H1 (cell line): ENCODE measurements around the gene COL1A1. TPM values are rescaled to one million over a fixed set of nuclear protein-coding genes. Genes with fewer than 3 reads are reported as not detected.
A peak's percentile ranks its signal among the peaks of the same experiment; 100 is the strongest.

ENCODE experiments used
- CEBPB ChIP-seq: IDR thresholded peaks from 2 replicates; pipeline ENCODE4 v1.6.1; 2012; ENCODE audit warnings: low read depth, low read length
- RAD21 ChIP-seq, 2 experiments: IDR thresholded peaks in 1 of 2; conservative IDR thresholded peaks in 1 of 2; 2 replicates each; pipeline ENCODE4 v1.6.1; 2011; ENCODE audit warnings: low read depth in 2 of 2, low read length in 2 of 2, improper control_type of control experiment in 1 of 2, inconsistent platforms in 1 of 2, mild to moderate bottlenecking in 1 of 2, moderate library complexity in 1 of 2
- SIN3A ChIP-seq, 2 experiments: IDR thresholded peaks in 1 of 2; conservative IDR thresholded peaks in 1 of 2; 2 replicates each; pipeline ENCODE4 v1.6.1; 2011 to 2012; ENCODE audit warnings: low read length in 2 of 2, improper control_type of control experiment in 1 of 2, low read depth in 1 of 2, mild to moderate bottlenecking in 1 of 2
- ZNF274 ChIP-seq: IDR thresholded peaks from 2 replicates; pipeline ENCODE4 v1.7.0; 2012; ENCODE audit warnings: low read length, borderline replicate concordance; ENCODE audit errors: extremely low read depth
- polyA plus RNA-seq, 7 experiments: library from polyadenylated mRNA; depleted of rRNA in 3 of 7; stranded (reverse) in 5 of 7; unstranded in 2 of 7; fragments of >200 nt in 5 of 7; fragments of 200-250 nt in 2 of 7; gene quantifications; 1 replicate in 5 of 7; 2 replicates in 1 of 7; 4 replicates in 1 of 7; pipeline versions ENCODE4 v1.2.1 to v1.2.3, GENCODE V29; 2011 to 2013; ENCODE audit warnings: missing spikeins in 2 of 7, mixed read lengths in 2 of 7
- total RNA-seq: library from RNA; stranded (reverse); fragmentation: NEBNext Ultra II Directional; extraction: Animal tissue kit (Norgen Biotek cat#: 25700); gene quantifications from 2 replicates; pipeline ENCODE4 v1.2.1, GENCODE V29; 2021

COL1A1 gene
- total and polyA plus RNA-seq, 2 of the 8 experiments (the other 6 are each of a cell fraction or from before 2014, with no cell fraction given), result 14.1 to 80.4 TPM

GRCh38 chr17:50169121-50169764 lies 32.2 kb downstream of the COL1A1 start (continued):
- TF ChIP-seq SIN3A (conservative IDR thresholded peaks at IDR 0.05 in 1 of 2, IDR thresholded peaks at IDR 0.05 in 1 of 2; ENCODE audit: low read depth in 1 of 2, low read length in 2 of 2), result no peak
- TF ChIP-seq ZNF274, result no peak
- TF ChIP-seq CEBPB, result no peak
- TF ChIP-seq RAD21 (IDR thresholded peaks at IDR 0.05 in 1 of 2, conservative IDR thresholded peaks at IDR 0.05 in 1 of 2; ENCODE audit: low read depth in 2 of 2, low read length in 2 of 2), result peak; percentile 96 to 97
